Sigmoid colon (tissue), 7 donors: ENCODE measurements around the gene GALNT14. TPM values are rescaled to one million over a fixed set of nuclear protein-coding genes. Genes with fewer than 3 reads are reported as not detected.

Source experiments
- DNase-seq: peaks from one replicate; pipeline ENCODE4 v3.0.0-alpha.2; 2019
- H3K27ac ChIP-seq, 4 donors: fragments of 200-600 bp; sonication (generic); one replicate each; pipeline ENCODE4 v1.5.1; 2016 to 2019; ENCODE audit warnings: mild to moderate bottlenecking in 1 of 4
- H3K27me3 ChIP-seq, 3 donors: fragments of 200-600 bp; sonication (generic); one replicate each; pipeline ENCODE4 v1.5.1; 2019; ENCODE audit warnings: mild to moderate bottlenecking in 1 of 3
- H3K36me3 ChIP-seq, 4 donors: fragments of 200-600 bp; sonication (generic); one replicate each; pipeline ENCODE4 v1.5.1; 2016 to 2019
- H3K4me1 ChIP-seq, 4 donors: fragments of 200-600 bp; sonication (generic); one replicate each; pipeline ENCODE4 v1.5.1; 2017 to 2019
- H3K4me3 ChIP-seq, 4 donors: fragments of 200-600 bp; sonication (generic); one replicate each; pipeline ENCODE4 v1.5.1; 2017 to 2019; ENCODE audit warnings: mild to moderate bottlenecking in 2 of 4, moderate library complexity in 1 of 4
- H3K9me3 ChIP-seq, 4 donors: fragments of 200-600 bp in 3 of 4; sonication (generic) in 3 of 4; one replicate each; pipeline versions ENCODE4 v1.5.1 to v1.6.1; 2013 to 2019
- CTCF ChIP-seq, 4 experiments: fragments of 450-650 bp in 3 of 4; fragments of 200-600 bp in 1 of 4; IDR thresholded peaks; one replicate each; pipeline ENCODE4 v1.5.1; 2016 to 2019; ENCODE audit warnings: antibody characterized with exemption in 4 of 4, mild to moderate bottlenecking in 3 of 4, moderate library complexity in 2 of 4
- EP300 ChIP-seq, 4 donors: sonication (generic); formaldehyde crosslinking; IDR thresholded peaks; one replicate each; pipeline ENCODE4 v1.6.1; 2017; ENCODE audit warnings: antibody characterized with exemption in 4 of 4
- POLR2A ChIP-seq, 2 donors: fragments of 450-650 bp; IDR thresholded peaks; one replicate each; pipeline ENCODE4 v1.6.1; 2016; ENCODE audit warnings: antibody characterized with exemption in 2 of 2, mild to moderate bottlenecking in 2 of 2, moderate library complexity in 2 of 2
- POLR2AphosphoS5 ChIP-seq, 4 donors: sonication (generic); formaldehyde crosslinking; IDR thresholded peaks; one replicate each; pipeline ENCODE4 v1.6.1; 2017; ENCODE audit warnings: antibody characterized with exemption in 4 of 4
- WGBS, 2 donors: extraction: QIAGEN DNeasy Blood & Tissue Kit; methylation state at CpG; one replicate each; pipeline ENCODE4 v1.1.7; 2013; 5-methylcytosine and 5-hydroxymethylcytosine counted together
- intact Hi-C: fragments of 100-400 bp; cut with DNase I; formaldehyde crosslinking; loops from one replicate; pipeline ENCODE4 v1.15.1; 2023
- polyA plus RNA-seq, 3 donors: library from polyadenylated mRNA; stranded (reverse); fragments of 200-250 nt; gene quantifications; one replicate each; pipeline ENCODE4 v1.2.3, GENCODE V29; 2013
- total RNA-seq, 4 donors: library from RNA; depleted of rRNA; stranded (reverse); fragments of >200 nt; gene quantifications; one replicate each; pipeline ENCODE4 v1.1.0, GENCODE V29; 2016
- donor health status: healthy with polysubstance abuse.
- donor health status: Bipolar disorder and iron deficiency.
- donor health status: healthy.

The GALNT14 gene
- total and polyA plus RNA-seq, 7 donors = 1.2 to 2.3 (median 1.2) TPM; not detected in 4

GRCh38 chr2:31052284-31052683 lies 86.0 kb downstream of the GALNT14 start:
- H3K4me1 ChIP-seq = no peaks in the 10 kb centered on the region
- H3K36me3 ChIP-seq = no peaks in the 10 kb centered on the region
- DNase-seq = no peak
- no peaks in the 10 kb centered on the region for H3K9me3 ChIP-seq
- WGBS, 2 donors = 78 to 93% methylated on average over 5 of the region's 5 CpGs
- intact Hi-C loops = no loop called here
- no peak overlapping the region for H3K4me3 ChIP-seq
- H3K27ac ChIP-seq = no peak overlapping the region
- TF ChIP-seq POLR2AphosphoS5 (IDR thresholded peaks at IDR 0.05) (no peak), CTCF (IDR thresholded peaks at IDR 0.05) (no peak), POLR2A (IDR thresholded peaks at IDR 0.05) (no peak), EP300 (IDR thresholded peaks at IDR 0.05) (no peak)
- no peaks in the 10 kb centered on the region for H3K27me3 ChIP-seq

GRCh38 chr2:31051258-31052140 lies 86.7 kb downstream of the GALNT14 start:
- Histone ChIP-seq H3K4me1 (no peaks in the 10 kb centered on the region), H3K4me3 (no peak overlapping the region), H3K36me3 (no peaks in the 10 kb centered on the region), H3K27ac (no peak overlapping the region), H3K9me3 (no peaks in the 10 kb centered on the region), H3K27me3 (no peaks in the 10 kb centered on the region)
- no peak for DNase-seq
- TF ChIP-seq POLR2AphosphoS5 (IDR thresholded peaks at IDR 0.05) (no peak), CTCF (IDR thresholded peaks at IDR 0.05) (no peak), EP300 (IDR thresholded peaks at IDR 0.05) (no peak), POLR2A (IDR thresholded peaks at IDR 0.05) (no peak)
- intact Hi-C loops = no loop called here
- 76 to 90% methylated on average over 9 of the region's 9 CpGs for WGBS, 2 donors

- Histone ChIP-seq H3K9me3 (no peaks in the 10 kb centered on the region), H3K4me1 (no peaks in the 10 kb centered on the region), H3K27ac (no peak overlapping the region), H3K4me3 (no peak overlapping the region), H3K36me3 (no peaks in the 10 kb centered on the region), H3K27me3 (no peaks in the 10 kb centered on the region)
- TF ChIP-seq POLR2AphosphoS5 (IDR thresholded peaks at IDR 0.05) (no peak), EP300 (IDR thresholded peaks at IDR 0.05) (no peak), POLR2A (IDR thresholded peaks at IDR 0.05) (no peak), CTCF (IDR thresholded peaks at IDR 0.05) (no peak)
- WGBS, 2 donors = 63 to 66% methylated on average over 14 of the region's 14 CpGs
- no peak for DNase-seq
- intact Hi-C loops = no loop called here
These were observed 88.2 kb downstream of the GALNT14 start for GRCh38 chr2:31049916-31050588.

- H3K27me3 ChIP-seq = no peaks in the 10 kb centered on the region
- intact Hi-C loops = no loop called here
- H3K4me3 ChIP-seq = no peak overlapping the region
- no peaks in the 10 kb centered on the region for H3K9me3 ChIP-seq
- WGBS, 2 donors = 78 to 89% methylated on average over 3 of the region's 3 CpGs
- TF ChIP-seq EP300 (IDR thresholded peaks at IDR 0.05) = no peak
- TF ChIP-seq POLR2A (IDR thresholded peaks at IDR 0.05) = no peak
- TF ChIP-seq POLR2AphosphoS5 (IDR thresholded peaks at IDR 0.05) = no peak
- TF ChIP-seq CTCF (IDR thresholded peaks at IDR 0.05) = no peak
- H3K4me1 ChIP-seq = no peaks in the 10 kb centered on the region
- no peak for DNase-seq
- H3K36me3 ChIP-seq = no peaks in the 10 kb centered on the region
- no peak overlapping the region for H3K27ac ChIP-seq
These were observed 89.0 kb downstream of the GALNT14 start for GRCh38 chr2:31049264-31049663.
